Measurements from ENCODE around the gene REXO5. TPM values are rescaled to one million over a fixed set of nuclear protein-coding genes. Genes with fewer than 3 reads are reported as not detected.

REXO5 gene
- total and polyA plus RNA-seq, 2 of the 13 experiments (the other 11 are each of a cell fraction or from before 2014, with no cell fraction given) = 5.9 to 13.1 TPM

- Histone ChIP-seq H3K36me3 (replicated peaks in 1 of 2; ENCODE audit: control insufficient read depth in 1 of 2, insufficient read depth in 2 of 2, low read length in 2 of 2) (peaks cover 16 to 31% of the 10 kb centered on the region in 2 experiments), H3K4me2 (ENCODE audit: low read depth, low read length) (no peak overlapping the region), H4K20me1 (ENCODE audit: insufficient read depth, low read length) (peaks cover 13% of the 10 kb centered on the region; the same call in 1 of the 2 replicates), H3K9ac (ENCODE audit: insufficient read depth, low read depth, low read length) (no peak overlapping the region), H3K9me3 (ENCODE audit: low read length) (no peaks in the 10 kb centered on the region), H3K4me3 (replicated peaks in 1 of 3; ENCODE audit: insufficient read depth in 1 of 3, low read depth in 2 of 3, low read length in 3 of 3) (no peak overlapping the region), H3K27me3 (ENCODE audit: control insufficient read depth in 1 of 2, insufficient read depth in 2 of 2, low read length in 2 of 2) (no peaks in the 10 kb centered on the region), H3K4me1 (ENCODE audit: insufficient read depth, low read length) (peaks cover 47% of the 10 kb centered on the region), H3K79me2 (ENCODE audit: insufficient read depth, low read length) (peaks cover 73% of the 10 kb centered on the region), H2AFZ (ENCODE audit: low read length) (no peak overlapping the region), H3K27ac (ENCODE audit: extremely low read length, insufficient read depth, low read length) (peak overlapping the region; percentile 33)
- intact Hi-C loops (cut with micrococcal nuclease; ENCODE audit: unreplicated experiment) (loop anchor here (5.0 kb wide), 1 partner anchor 61 kb away; no protein-coding TSS in a partner anchor), in situ Hi-C loops (cut with HindIII; ENCODE audit: extremely low pct_ligation_motif_present, low pct_unique_long_range_greater_than_20kb) (no loop called here)
- POLR2A ChIA-PET = interaction anchor here (1.0 to 2.3 kb wide), 5 partner anchors 9 to 33 kb away, joined by 3 to 13 read pairs (median 4); partner anchors contain the start of genes DCUN1D3 and LYRM1
- no peak for FAIRE-seq
- BruUV-seq (replicated peaks) = no TSS peak
- peak; percentile 15; the same call in 1 of the 3 replicates for ATAC-seq
- 89% methylated on average over 6 of the region's 6 CpGs for WGBS (ENCODE audit: low lambda C conversion rate)
- DNase-seq (ENCODE audit: low spot score) = peak; percentile 55
- CTCF ChIA-PET (ENCODE audit: low intra/inter-chr PET ratio, low total read pairs) = no interaction called here
- no peak for TF ChIP-seq DRAP1 (CRISPR knock-in tag; IDR thresholded peaks at IDR 0.05)
- TF ChIP-seq RNF219 (CRISPR knock-in tag; IDR thresholded peaks at IDR 0.05) = no peak
- no peak for TF ChIP-seq BRD4 (CRISPR knock-in tag; IDR thresholded peaks at IDR 0.05)
- TF ChIP-seq ATF2 (CRISPR knock-in tag; IDR thresholded peaks at IDR 0.05) = no peak
- no peak for TF ChIP-seq ZBTB37 (CRISPR knock-in tag; IDR thresholded peaks at IDR 0.05)
- no peak for TF ChIP-seq AGO1 (IDR thresholded peaks at IDR 0.05; ENCODE audit: low read depth, low read length, poor library complexity, severe bottlenecking)
- TF ChIP-seq NBN (conservative IDR thresholded peaks at IDR 0.05) = no peak
- TF ChIP-seq HBP1 (CRISPR knock-in tag; IDR thresholded peaks at IDR 0.05; ENCODE audit: low read depth) = no peak
- no peak for TF ChIP-seq ZSCAN21 (CRISPR knock-in tag; IDR thresholded peaks at IDR 0.05; ENCODE audit: borderline replicate concordance)
- 0 out of 2 replicates have a peak, but pooled peaks have one; percentile 17 for TF ChIP-seq GMEB1 (CRISPR knock-in tag; IDR thresholded peaks at IDR 0.05; ENCODE audit: borderline replicate concordance)
Measured at GRCh38 chr16:20866145-20866772, 59.9 kb downstream of the REXO5 start.

All from HepG2 (cell line).